Karpas-422 (cell line): ENCODE measurements around the gene MBD3L2. TPM values are rescaled to one million over a fixed set of nuclear protein-coding genes. Genes with fewer than 3 reads are reported as not detected.
"Not testable (repeated sequence)": the region's sequence is repeated elsewhere in the genome, so short reads cannot be mapped to it uniquely, and the experiment has no call there.

Source experiments
- DNase-seq: peaks from one replicate; pipeline ENCODE4 v3.0.0-alpha.2; 2015
- H2AFZ ChIP-seq: fragments of 200-600 bp; sonication (generic); 2 replicates; pipeline ENCODE4 v1.6.1; 2014; ENCODE audit warnings: antibody characterized with exemption, low read length, mixed read lengths
- H3K27ac ChIP-seq: fragments of 200-600 bp; sonication (generic); 2 replicates; pipeline ENCODE4 v1.5.1; 2014; ENCODE audit warnings: mild to moderate bottlenecking, low read length, moderate library complexity
- H3K27me3 ChIP-seq: fragments of 200-600 bp; sonication (generic); 2 replicates; pipeline ENCODE4 v1.6.1; 2014; ENCODE audit warnings: low read length, mixed read lengths
- H3K36me3 ChIP-seq: fragments of 200-600 bp; sonication (generic); 2 replicates; pipeline ENCODE4 v1.6.1; 2014; ENCODE audit warnings: low read length, mixed read lengths; ENCODE audit not compliant: insufficient read depth
- H3K4me1 ChIP-seq: fragments of 200-600 bp; sonication (generic); 2 replicates; pipeline ENCODE4 v1.6.1; 2014; ENCODE audit warnings: mild to moderate bottlenecking, low read length, mixed read lengths
- H3K4me2 ChIP-seq: fragments of 200-600 bp; sonication (generic); 2 replicates; pipeline ENCODE4 v1.6.1; 2014; ENCODE audit warnings: low read length, low read depth, mild to moderate bottlenecking; ENCODE audit not compliant: poor library complexity, severe bottlenecking
- H3K4me3 ChIP-seq: fragments of 200-600 bp; sonication (generic); 2 replicates; pipeline ENCODE4 v1.5.1; 2014; ENCODE audit warnings: mild to moderate bottlenecking, antibody characterized with exemption, low read length, mixed read lengths
- H3K79me2 ChIP-seq: fragments of 200-600 bp; sonication (generic); 2 replicates; pipeline ENCODE4 v1.6.1; 2014; ENCODE audit warnings: mild to moderate bottlenecking, low read length, mixed read lengths
- H3K9ac ChIP-seq: fragments of 200-600 bp; sonication (generic); 2 replicates; pipeline ENCODE4 v1.6.0; 2014; ENCODE audit warnings: low read length
- H3K9me2 ChIP-seq: fragments of 200-600 bp; sonication (generic), shearing (Covaris generic); replicated peaks from 2 replicates; pipeline ENCODE4 v1.6.0; 2014; ENCODE audit warnings: mild to moderate bottlenecking, low read length, moderate library complexity; ENCODE audit not compliant: insufficient read depth
- H3K9me3 ChIP-seq: fragments of 300-700, 200-600 bp; sonication (generic); 2 replicates; pipeline ENCODE4 v1.6.1; 2014; ENCODE audit warnings: low read length, mixed read lengths
- H4K20me1 ChIP-seq: fragments of 200-600 bp; sonication (generic); 2 replicates; pipeline ENCODE4 v1.6.1; 2014; ENCODE audit warnings: mild to moderate bottlenecking, antibody characterized with exemption, low read length, low read depth; ENCODE audit not compliant: insufficient read depth
- total RNA-seq: library from RNA; depleted of rRNA; stranded (reverse); fragments of >200 nt; shearing (Covaris generic); gene quantifications from 2 replicates; pipeline ENCODE4 v1.2.3, GENCODE V29; 2014; ENCODE audit warnings: low replicate concordance; rRNA removed

MBD3L2 gene
- not detected in 2 replicates for total RNA-seq

GRCh38 chr19:7049021-7049420, at the start of gene MBD3L2:
MBD3L2 (plus strand) TSS chr19:7049321; CDS start chr19:7049374, 53 bp downstream.
- not testable (repeated sequence) for H4K20me1 ChIP-seq, H3K9me2 ChIP-seq, H3K9me3 ChIP-seq, H3K27me3 ChIP-seq, H3K27ac ChIP-seq, H2AFZ ChIP-seq, H3K4me2 ChIP-seq, H3K9ac ChIP-seq, H3K36me3 ChIP-seq, DNase-seq, H3K79me2 ChIP-seq, H3K4me3 ChIP-seq, H3K4me1 ChIP-seq

- Histone ChIP-seq H3K9me3 (peaks cover 5% of the 10 kb centered on the region; the same call in 1 of the 2 replicates), H3K4me3 (no peak overlapping the region), H2AFZ (no peak overlapping the region), H3K4me1 (no peaks in the 10 kb centered on the region), H3K36me3 (no peaks in the 10 kb centered on the region), H3K9me2 (no peaks in the 10 kb centered on the region), H3K9ac (no peak overlapping the region), H3K4me2 (no peak overlapping the region), H3K27me3 (no peaks in the 10 kb centered on the region), H3K79me2 (no peaks in the 10 kb centered on the region), H3K27ac (no peak overlapping the region), H4K20me1 (no peaks in the 10 kb centered on the region)
- DNase-seq, result no peak
Observed at GRCh38 chr19:6999933-7000332, 49.2 kb upstream of the MBD3L2 start.

DNA sequence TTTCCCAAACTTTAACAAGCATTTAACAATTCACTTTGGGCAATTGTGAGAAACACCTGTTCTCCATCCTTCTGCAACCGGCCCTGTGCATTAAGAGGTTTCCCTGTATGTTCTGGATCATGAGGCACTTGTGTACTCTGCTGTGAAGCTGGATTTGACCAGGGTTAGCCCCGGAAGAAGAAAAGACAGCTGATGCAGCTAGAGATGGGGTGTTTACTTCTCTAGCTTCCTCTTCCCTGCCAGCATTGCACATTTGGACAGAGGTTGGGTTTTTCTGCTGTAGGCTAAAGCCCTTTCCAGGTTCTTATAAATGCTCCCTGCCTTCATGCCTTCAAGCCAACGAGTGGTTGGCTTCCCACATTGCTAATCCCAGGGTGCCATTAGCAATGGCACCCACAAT, 48.8 kb upstream of the MBD3L2 start:
- Histone ChIP-seq H3K27me3 (no peaks in the 10 kb centered on the region), H3K36me3 (no peaks in the 10 kb centered on the region), H2AFZ (no peak overlapping the region), H3K79me2 (no peaks in the 10 kb centered on the region), H3K9me2 (no peaks in the 10 kb centered on the region), H3K9me3 (peaks cover 1% of the 10 kb centered on the region; the same call in 1 of the 2 replicates), H3K4me2 (no peak overlapping the region), H3K4me3 (no peak overlapping the region), H3K9ac (no peak overlapping the region), H4K20me1 (no peaks in the 10 kb centered on the region), H3K4me1 (no peaks in the 10 kb centered on the region), H3K27ac (no peak overlapping the region)
- DNase-seq, result no peak

DNA sequence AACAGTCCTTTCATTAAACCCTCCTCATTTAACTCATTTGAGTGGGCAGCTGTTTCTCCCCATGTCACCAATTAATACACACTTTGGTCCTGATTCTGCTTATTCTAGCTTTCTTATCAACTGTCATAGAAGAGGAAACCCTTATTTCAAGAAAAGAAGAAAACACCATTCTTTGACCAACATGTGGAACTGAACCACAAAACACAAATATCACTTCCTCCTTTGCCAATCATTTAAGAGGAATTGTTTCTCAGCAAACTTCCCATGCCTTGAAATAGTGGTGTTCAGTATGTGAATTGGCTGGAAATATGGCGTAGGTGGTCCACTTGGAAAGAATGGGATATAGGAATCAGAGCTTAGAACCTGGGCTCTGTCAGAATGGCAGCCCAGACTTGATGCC, 48.3 kb upstream of the MBD3L2 start:
- DNase-seq, result no peak
- H3K4me3 ChIP-seq, result no peak overlapping the region
- no peaks in the 10 kb centered on the region for H4K20me1 ChIP-seq
- no peak overlapping the region for H2AFZ ChIP-seq
- H3K27me3 ChIP-seq, result no peaks in the 10 kb centered on the region
- H3K9me3 ChIP-seq, result no peaks in the 10 kb centered on the region
- no peak overlapping the region for H3K27ac ChIP-seq
- H3K9ac ChIP-seq, result no peak overlapping the region
- no peaks in the 10 kb centered on the region for H3K36me3 ChIP-seq
- H3K4me2 ChIP-seq, result no peak overlapping the region
- H3K4me1 ChIP-seq, result no peaks in the 10 kb centered on the region
- no peaks in the 10 kb centered on the region for H3K79me2 ChIP-seq
- no peaks in the 10 kb centered on the region for H3K9me2 ChIP-seq

DNA sequence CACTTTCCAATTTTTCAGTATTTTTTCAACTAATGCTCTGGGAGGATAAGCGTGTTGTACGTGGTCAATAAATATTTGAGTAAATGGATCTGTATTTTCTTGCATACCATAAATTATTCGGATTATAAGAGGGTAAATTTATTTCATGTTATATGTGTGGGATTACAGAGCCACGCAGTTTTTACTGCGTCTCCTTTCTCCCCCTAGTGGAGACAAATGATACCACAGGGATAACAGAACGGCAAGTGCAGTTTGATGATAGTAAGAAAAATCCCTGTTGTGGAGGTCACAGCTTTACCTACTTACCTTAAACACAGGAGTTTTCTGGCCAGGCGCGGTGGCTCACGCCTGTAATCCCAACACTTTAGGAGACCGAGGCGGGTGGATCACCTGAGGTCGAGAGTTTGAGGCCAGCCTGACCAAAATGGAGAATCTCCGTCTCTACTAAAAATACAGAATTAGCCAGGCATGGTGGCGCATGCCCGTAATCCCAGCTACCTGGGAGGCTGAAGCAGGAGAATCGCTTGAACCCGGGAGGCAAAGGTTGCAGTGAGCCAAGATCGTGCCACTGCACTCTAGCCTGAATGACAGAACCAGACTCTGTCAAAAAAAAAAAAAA, 44.7 kb upstream of the MBD3L2 start:
- H3K27me3 ChIP-seq, result no peaks in the 10 kb centered on the region
- no peaks in the 10 kb centered on the region for H3K79me2 ChIP-seq
- no peak overlapping the region for H3K4me3 ChIP-seq
- H3K4me1 ChIP-seq, result no peaks in the 10 kb centered on the region
- H2AFZ ChIP-seq, result no peak overlapping the region
- peak; percentile 69 for DNase-seq
- H3K9me2 ChIP-seq, result no peaks in the 10 kb centered on the region
- no peak overlapping the region for H3K27ac ChIP-seq
- H4K20me1 ChIP-seq, result no peaks in the 10 kb centered on the region
- H3K4me2 ChIP-seq, result no peak overlapping the region
- H3K9ac ChIP-seq, result no peak overlapping the region
- no peaks in the 10 kb centered on the region for H3K36me3 ChIP-seq
- H3K9me3 ChIP-seq, result no peaks in the 10 kb centered on the region

DNA sequence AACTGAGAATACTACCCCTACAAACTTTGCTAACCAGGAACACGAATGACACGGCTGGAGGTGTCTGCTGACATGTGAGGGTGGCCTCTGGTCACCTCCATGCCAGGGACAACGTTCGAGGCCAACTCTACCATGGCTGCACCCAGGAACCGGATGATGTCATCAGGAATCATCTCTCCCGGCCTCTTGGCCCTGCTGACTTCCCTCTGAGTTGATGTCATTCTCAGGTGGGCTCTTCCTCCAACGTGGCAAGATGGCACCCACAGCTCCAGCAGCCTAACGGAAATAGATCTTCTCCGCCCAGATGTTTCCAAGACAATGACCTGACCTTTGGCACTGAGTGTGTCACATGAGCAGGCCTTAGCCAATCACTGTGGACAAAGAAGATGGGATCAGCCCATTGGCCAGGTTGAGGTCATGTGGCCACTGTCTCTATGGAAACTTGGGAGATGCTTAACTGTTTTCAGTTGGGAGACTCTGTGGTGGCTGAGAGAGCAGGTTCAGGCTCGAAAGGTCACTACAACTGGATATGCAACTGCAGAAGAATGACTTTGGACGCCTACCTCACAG, 42.9 kb upstream of the MBD3L2 start:
- DNase-seq, result peak; percentile 64
- no peak overlapping the region for H3K9ac ChIP-seq
- H2AFZ ChIP-seq, result peak overlapping the region; percentile 50; the same call in 1 of the 2 replicates

DNA sequence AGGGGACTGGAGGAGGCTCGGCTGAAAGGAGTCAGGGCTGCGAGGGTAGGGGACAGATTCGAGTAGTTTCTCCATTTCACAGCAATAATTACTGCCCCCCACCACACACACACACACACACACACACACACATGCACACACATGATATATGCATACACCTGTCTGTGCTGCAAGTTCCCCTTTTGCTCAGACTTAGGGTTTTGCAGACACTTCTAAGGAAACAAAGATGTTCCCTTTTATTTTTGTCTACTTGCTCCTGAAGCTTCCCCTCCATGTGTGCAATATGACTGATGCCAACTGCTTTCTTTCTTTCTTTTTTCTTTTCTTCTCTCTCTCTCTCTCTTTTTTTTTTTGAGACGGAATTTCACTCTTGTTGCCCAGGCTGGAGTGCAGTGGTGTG, 41.3 kb upstream of the MBD3L2 start:
- Histone ChIP-seq H3K4me2 (no peak overlapping the region), H3K4me3 (no peak overlapping the region), H3K9ac (no peak overlapping the region), H3K27me3 (no peaks in the 10 kb centered on the region), H3K9me2 (no peaks in the 10 kb centered on the region), H3K4me1 (no peaks in the 10 kb centered on the region), H3K36me3 (no peaks in the 10 kb centered on the region), H3K27ac (no peak overlapping the region), H2AFZ (no peak overlapping the region), H3K79me2 (no peaks in the 10 kb centered on the region), H3K9me3 (no peaks in the 10 kb centered on the region), H4K20me1 (no peaks in the 10 kb centered on the region)
- DNase-seq, result no peak

More for the DNA sequence above, 42.9 kb upstream of the MBD3L2 start:
- Histone ChIP-seq H3K36me3 (no peaks in the 10 kb centered on the region), H3K4me1 (no peaks in the 10 kb centered on the region), H3K27ac (no peak overlapping the region), H3K4me3 (no peak overlapping the region), H3K4me2 (no peak overlapping the region), H4K20me1 (no peaks in the 10 kb centered on the region), H3K27me3 (no peaks in the 10 kb centered on the region), H3K9me3 (no peaks in the 10 kb centered on the region), H3K79me2 (no peaks in the 10 kb centered on the region), H3K9me2 (no peaks in the 10 kb centered on the region)

DNA sequence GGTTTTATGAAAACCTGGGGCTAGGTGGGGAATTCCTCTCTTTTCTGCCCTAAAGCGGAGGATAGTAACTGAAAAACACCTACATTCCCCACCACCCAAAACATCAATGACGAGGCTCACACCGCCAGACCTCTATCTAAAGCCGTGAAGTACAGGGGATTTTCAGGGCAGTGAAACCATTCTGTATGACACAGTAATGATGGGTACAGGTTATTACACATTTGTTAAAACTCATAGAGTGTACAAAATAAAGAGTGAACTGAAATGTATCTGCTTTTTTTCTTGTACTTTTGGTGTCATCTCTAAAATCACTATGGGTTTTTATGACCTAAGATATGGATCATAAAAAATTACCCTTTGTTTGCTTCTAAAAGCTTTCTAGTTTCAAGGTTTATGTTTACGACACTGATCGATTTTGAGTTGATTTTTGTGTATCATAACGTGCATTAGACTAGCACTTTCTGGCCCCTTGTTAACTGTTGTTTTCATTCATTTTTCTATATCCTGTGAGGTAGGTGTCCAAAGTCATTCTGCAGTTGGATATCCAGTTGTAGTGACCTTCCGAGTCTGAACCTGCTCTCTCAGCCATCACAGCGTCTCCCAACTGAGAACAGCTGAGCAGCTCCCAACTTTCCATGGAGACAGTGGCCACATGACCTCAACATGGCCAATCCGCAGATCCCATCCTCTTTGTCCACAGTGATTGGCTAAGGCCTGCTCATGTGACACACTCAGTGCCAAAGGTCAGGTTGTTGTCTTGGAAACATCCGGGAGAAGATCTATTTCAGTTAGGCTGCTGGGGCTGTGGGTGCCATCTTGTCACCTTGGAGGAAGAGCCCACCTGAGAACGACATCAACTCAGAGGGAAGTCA, 38.2 kb upstream of the MBD3L2 start:
- no peaks in the 10 kb centered on the region for H3K4me1 ChIP-seq
- DNase-seq, result no peak

More for the DNA sequence above, 38.2 kb upstream of the MBD3L2 start:
- Histone ChIP-seq H4K20me1 (no peaks in the 10 kb centered on the region), H3K27ac (no peak overlapping the region), H3K9ac (no peak overlapping the region), H3K4me3 (no peak overlapping the region), H3K4me2 (no peak overlapping the region), H3K9me3 (no peaks in the 10 kb centered on the region), H2AFZ (no peak overlapping the region), H3K9me2 (no peaks in the 10 kb centered on the region), H3K27me3 (no peaks in the 10 kb centered on the region), H3K79me2 (no peaks in the 10 kb centered on the region), H3K36me3 (no peaks in the 10 kb centered on the region)
